ENCODE data around the gene HTRA3. TPM values are rescaled to one million over a fixed set of nuclear protein-coding genes. Genes with fewer than 3 reads are reported as not detected.

The HTRA3 gene
- total and polyA plus RNA-seq, 2 of the 8 experiments (the other 6 are each of a cell fraction or from before 2014, with no cell fraction given), result 3.2 to 5.8 TPM

DNA sequence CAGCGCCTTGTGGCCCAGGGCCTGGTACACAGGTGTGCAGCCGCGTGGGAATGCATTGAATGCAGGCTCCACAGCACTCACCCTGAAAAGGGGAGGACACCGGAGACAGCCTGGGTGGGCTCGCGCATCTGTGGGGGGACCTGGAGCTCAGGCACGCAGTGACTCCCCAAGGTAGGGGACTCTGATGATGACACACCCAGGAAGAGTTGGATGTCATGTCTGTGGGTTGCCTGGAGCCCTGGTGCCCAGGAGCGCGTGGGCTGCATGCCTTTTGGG is 32.7 kb upstream of the HTRA3 start:
- no peak for FAIRE-seq
- POLR2A ChIA-PET (ENCODE audit: partially characterized antibody), result no interaction called here
- Histone ChIP-seq H3K9me3 (ENCODE audit: insufficient read depth in 2 of 2, low read depth in 1 of 2, low read length in 1 of 2) (no peaks in the 10 kb centered on the region; a peak in 1 of 4 replicates), H3K36me3 (ENCODE audit: control insufficient read depth in 2 of 4, insufficient read depth in 4 of 4, low read length in 3 of 4) (no peaks in the 10 kb centered on the region; a peak in 1 of 8 replicates), H3K79me1 (ENCODE audit: low read depth, low read length) (peaks cover 3% of the 10 kb centered on the region; the same call in 1 of the 2 replicates), H3K4me2 (ENCODE audit: insufficient read depth in 1 of 2, low read depth in 2 of 2, low read length in 2 of 2) (no peak overlapping the region), H3K4me3 (ENCODE audit: extremely low read depth in 1 of 4, insufficient read depth in 2 of 4, low read depth in 3 of 4, low read length in 4 of 4) (no peak overlapping the region), H2BK120ac (replicated peaks; ENCODE audit: low read depth, low read length) (no peak overlapping the region), H3K79me2 (ENCODE audit: control insufficient read depth in 1 of 2, insufficient read depth in 2 of 2, low read length in 2 of 2) (no peaks in the 10 kb centered on the region), H2AFZ (ENCODE audit: low read length) (no peak overlapping the region), H3K18ac (ENCODE audit: extremely low read depth, low read length) (no peak overlapping the region), H3K27ac (ENCODE audit: low read depth, low read length) (no peak overlapping the region), H3K4me1 (replicated peaks in 1 of 4; ENCODE audit: control insufficient read depth in 3 of 4, insufficient read depth in 4 of 4, low read length in 3 of 4) (peaks cover 0 to 6% (median 2%) of the 10 kb centered on the region in 4 experiments; a peak in 5 of 7 replicates), H2BK5ac (ENCODE audit: low read depth, low read length) (no peak overlapping the region), H2AK5ac (ENCODE audit: low read depth, low read length) (no peak overlapping the region), H3K9ac (replicated peaks in 1 of 4; ENCODE audit: extremely low read depth in 1 of 4, low read depth in 3 of 4, low read length in 3 of 4) (no peak overlapping the region), H3K4ac (replicated peaks; ENCODE audit: insufficient read length, low read depth, low read length) (no peak overlapping the region), H3K56ac (replicated peaks; ENCODE audit: insufficient read length, low read depth, low read length) (no peak overlapping the region), H3K23me2 (ENCODE audit: low read depth, low read length) (peaks cover 10% of the 10 kb centered on the region; the same call in 1 of the 2 replicates), H2BK20ac (ENCODE audit: low read length) (no peak overlapping the region), H4K8ac (ENCODE audit: extremely low read depth, insufficient read depth, low read length) (no peak overlapping the region), H3K27me3 (replicated peaks in 1 of 4; ENCODE audit: control insufficient read depth in 3 of 4, extremely low read depth in 1 of 4, insufficient read depth in 3 of 4, low read length in 3 of 4) (no peaks in the 10 kb centered on the region), H3K23ac (ENCODE audit: insufficient read length) (no peak overlapping the region), H2BK12ac (ENCODE audit: low read depth, low read length) (no peak overlapping the region), H4K5ac (ENCODE audit: insufficient read length, low read depth, low read length) (no peak overlapping the region), H4K20me1 (replicated peaks in 1 of 2; ENCODE audit: control insufficient read depth in 1 of 2, insufficient read depth in 2 of 2, low read length in 2 of 2) (peaks cover 0 to 12% of the 10 kb centered on the region in 2 experiments), H4K91ac (replicated peaks; ENCODE audit: insufficient read length, low read length) (no peak overlapping the region), H2BK15ac (ENCODE audit: low read length) (no peak overlapping the region), H3K14ac (ENCODE audit: insufficient read length) (no peak overlapping the region)
- CTCF ChIA-PET (ENCODE audit: partially characterized antibody), result interaction anchor here (0.6 to 5.1 kb wide), 16 partner anchors 10 to 174 kb away, joined by 3 to 68 read pairs (median 4); no protein-coding TSS in a partner anchor
- 85% methylated on average over 9 of the region's 9 CpGs; no CpG with 5 or more reads in 1 of the 2 experiments for WGBS, 2 experiments (ENCODE audit: extremely low coverage in 1 of 2, insufficient coverage in 1 of 2, insufficient read length in 1 of 2, insufficient replicate concordance in 2 of 2, low coverage in 1 of 2, low lambda C conversion rate in 2 of 2, missing lambda C conversion rate in 1 of 2)
- no peak for DNase-seq (ENCODE audit: low read depth in 1 of 2, low spot score in 2 of 2)
- TF ChIP-seq CBX8 (IDR thresholded peaks at IDR 0.05; ENCODE audit: borderline replicate concordance, low read depth, low read length) (no peak), TAF1 (IDR thresholded peaks at IDR 0.05; ENCODE audit: low read depth, low read length) (no peak), JUND (IDR thresholded peaks at IDR 0.05; ENCODE audit: low read length) (no peak), SRF (IDR thresholded peaks at IDR 0.05; ENCODE audit: low read depth, low read length) (no peak), POU5F1 (IDR thresholded peaks at IDR 0.05; ENCODE audit: low read depth, low read length) (no peak), SP1 (IDR thresholded peaks at IDR 0.05; ENCODE audit: low read depth, low read length) (no peak), POLR2AphosphoS5 (IDR thresholded peaks at IDR 0.05; ENCODE audit: low read depth, low read length) (no peak), TAF7 (optimal IDR thresholded peaks at IDR 0.05; ENCODE audit: borderline replicate concordance, low read depth, low read length) (no peak), GABPA (IDR thresholded peaks at IDR 0.05; ENCODE audit: borderline replicate concordance, insufficient read depth, low read length) (no peak), BACH1 (IDR thresholded peaks at IDR 0.05; ENCODE audit: low read length) (no peak), FOSL1 (IDR thresholded peaks at IDR 0.05; ENCODE audit: insufficient read depth, low read depth, low read length) (no peak), HDAC2 (IDR thresholded peaks at IDR 0.05; ENCODE audit: borderline replicate concordance in 1 of 2, low read depth in 2 of 2, low read length in 2 of 2) (no peak), PHF8 (conservative IDR thresholded peaks at IDR 0.05; ENCODE audit: low read depth, low read length) (no peak), CREB1 (IDR thresholded peaks at IDR 0.05) (no peak)
- TF ChIP-seq, protein P1, sequence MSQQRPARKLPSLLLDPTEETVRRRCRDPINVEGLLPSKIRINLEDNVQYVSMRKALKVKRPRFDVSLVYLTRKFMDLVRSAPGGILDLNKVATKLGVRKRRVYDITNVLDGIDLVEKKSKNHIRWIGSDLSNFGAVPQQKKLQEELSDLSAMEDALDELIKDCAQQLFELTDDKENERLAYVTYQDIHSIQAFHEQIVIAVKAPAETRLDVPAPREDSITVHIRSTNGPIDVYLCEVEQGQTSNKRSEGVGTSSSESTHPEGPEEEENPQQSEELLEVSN (IDR thresholded peaks at IDR 0.05), result no peak

Measured in H1 (cell line).